ENCODE measurements around the gene HAL.

GRCh38 chr12:96045566-96045965, 49.4 kb upstream of the HAL start:
- TF ChIP-seq, protein P1, sequence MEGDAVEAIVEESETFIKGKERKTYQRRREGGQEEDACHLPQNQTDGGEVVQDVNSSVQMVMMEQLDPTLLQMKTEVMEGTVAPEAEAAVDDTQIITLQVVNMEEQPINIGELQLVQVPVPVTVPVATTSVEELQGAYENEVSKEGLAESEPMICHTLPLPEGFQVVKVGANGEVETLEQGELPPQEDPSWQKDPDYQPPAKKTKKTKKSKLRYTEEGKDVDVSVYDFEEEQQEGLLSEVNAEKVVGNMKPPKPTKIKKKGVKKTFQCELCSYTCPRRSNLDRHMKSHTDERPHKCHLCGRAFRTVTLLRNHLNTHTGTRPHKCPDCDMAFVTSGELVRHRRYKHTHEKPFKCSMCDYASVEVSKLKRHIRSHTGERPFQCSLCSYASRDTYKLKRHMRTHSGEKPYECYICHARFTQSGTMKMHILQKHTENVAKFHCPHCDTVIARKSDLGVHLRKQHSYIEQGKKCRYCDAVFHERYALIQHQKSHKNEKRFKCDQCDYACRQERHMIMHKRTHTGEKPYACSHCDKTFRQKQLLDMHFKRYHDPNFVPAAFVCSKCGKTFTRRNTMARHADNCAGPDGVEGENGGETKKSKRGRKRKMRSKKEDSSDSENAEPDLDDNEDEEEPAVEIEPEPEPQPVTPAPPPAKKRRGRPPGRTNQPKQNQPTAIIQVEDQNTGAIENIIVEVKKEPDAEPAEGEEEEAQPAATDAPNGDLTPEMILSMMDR (IDR thresholded peaks at IDR 0.05; ENCODE audit: low read length) = no peak
- TF ChIP-seq EZH2 (optimal IDR thresholded peaks at IDR 0.05; ENCODE audit: low read depth, low read length) = no peak
- no peak for TF ChIP-seq EZH2phosphoT487 (IDR thresholded peaks at IDR 0.05; ENCODE audit: low read length)
